Endodermal cell (in vitro differentiated cells): ENCODE results near the gene GPR75. TPM values are rescaled to one million over a fixed set of nuclear protein-coding genes. Genes with fewer than 3 reads are reported as not detected.

ENCODE experiments used
- DNase-seq: peaks from one replicate; pipeline ENCODE4 v3.0.0-alpha.2; 2017
- H3K27ac ChIP-seq: 2 replicates; pipeline ENCODE4 v1.5.1; 2013; ENCODE audit warnings: mild to moderate bottlenecking, low read depth, low read length, moderate library complexity
- H3K27me3 ChIP-seq: 2 replicates; pipeline ENCODE4 v1.6.1; 2013; ENCODE audit warnings: mild to moderate bottlenecking, low read length, moderate library complexity; ENCODE audit not compliant: insufficient read depth, control insufficient read depth, poor library complexity, severe bottlenecking
- H3K36me3 ChIP-seq: 2 replicates; pipeline ENCODE4 v1.7.0; 2013; ENCODE audit warnings: mild to moderate bottlenecking, low read length, moderate library complexity; ENCODE audit not compliant: control insufficient read depth, insufficient read depth
- H3K4me1 ChIP-seq: one replicate; pipeline ENCODE4 v1.7.0; 2013; ENCODE audit warnings: low read length; ENCODE audit not compliant: control insufficient read depth, insufficient read depth
- H3K4me3 ChIP-seq: 2 replicates; pipeline ENCODE4 v1.5.1; 2013; ENCODE audit warnings: mild to moderate bottlenecking, low read length, moderate library complexity
- H3K9ac ChIP-seq: 2 replicates; pipeline ENCODE4 v1.6.1; 2013; ENCODE audit warnings: mild to moderate bottlenecking, low read length, moderate library complexity; ENCODE audit not compliant: poor library complexity, severe bottlenecking; ENCODE audit errors: extremely low read depth
- H3K9me3 ChIP-seq: 2 replicates; pipeline ENCODE4 v1.6.1; 2013; ENCODE audit warnings: mild to moderate bottlenecking, low read length, moderate library complexity; ENCODE audit not compliant: control insufficient read depth
- H3K27ac Mint-ChIP-seq: 2 replicates; pipeline ENCODE4 v1.8.0; 2020; ENCODE audit warnings: mixed read lengths
- H3K27me3 Mint-ChIP-seq: 2 replicates; pipeline ENCODE4 v1.8.0; 2021; ENCODE audit warnings: mild to moderate bottlenecking, mixed read lengths; ENCODE audit not compliant: insufficient read depth
- H3K36me3 Mint-ChIP-seq: 2 replicates; pipeline ENCODE4 v1.8.0; 2020; ENCODE audit warnings: low read depth, mixed read lengths
- H3K4me1 Mint-ChIP-seq: 2 replicates; pipeline ENCODE4 v1.8.0; 2020; ENCODE audit warnings: mixed read lengths
- H3K4me3 Mint-ChIP-seq: 2 replicates; pipeline ENCODE4 v1.8.0; 2020; ENCODE audit warnings: mild to moderate bottlenecking, moderate library complexity, mixed read lengths
- H3K9me3 Mint-ChIP-seq: 2 replicates; pipeline ENCODE4 v1.8.0; 2020; ENCODE audit warnings: mild to moderate bottlenecking, mixed read lengths
- WGBS, 2 experiments: methylation state at CpG; one replicate each; pipeline versions ENCODE4 v1.1.5 to v1.1.7; 2013; ENCODE audit warnings: missing lambda C conversion rate in 2 of 2, mixed read lengths in 1 of 2; ENCODE audit not compliant: insufficient coverage in 1 of 2, insufficient read length in 1 of 2; 5-methylcytosine and 5-hydroxymethylcytosine counted together
- total RNA-seq, 2 donors: library from RNA; stranded (reverse); fragmentation: NEBNext Ultra II Directional in 1 of 2; extraction: Animal tissue kit (Norgen Biotek cat#: 25700) in 1 of 2; gene quantifications; 2 replicates in 1 of 2; 3 replicates in 1 of 2; pipeline ENCODE4 v1.2.1, GENCODE V29; 2021
- TF ChIP-seq, protein P1 (sequence below): fragments of 200-600 bp; sonication (generic); conservative IDR thresholded peaks from 2 replicates; pipeline ENCODE4 v1.5.0; 2021; ENCODE audit warnings: antibody characterized with exemption, mild to moderate bottlenecking

GPR75 gene
- total RNA-seq, 2 donors from 2014 or later = 3.6 to 6.7 TPM

DNA sequence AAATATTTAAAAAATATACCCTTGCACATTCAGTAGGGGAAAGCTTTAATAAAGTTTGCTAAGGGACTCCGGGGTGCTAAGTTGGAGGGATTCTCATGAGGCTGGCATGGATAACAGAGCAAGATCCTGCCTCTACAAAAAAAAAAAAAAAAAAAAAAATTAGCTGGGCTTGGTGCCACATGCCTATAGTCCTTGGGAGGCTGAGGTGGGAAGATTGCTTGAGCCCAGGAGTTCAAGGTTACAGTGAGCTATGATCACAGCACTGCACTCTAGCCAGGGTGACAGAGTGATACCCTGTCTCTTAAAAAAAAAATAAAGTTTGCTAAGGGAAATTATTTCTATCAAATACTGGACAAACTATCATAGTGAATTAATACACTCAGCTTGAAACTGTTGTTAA lies 17.3 kb upstream of the GPR75 start:
- Histone ChIP-seq H3K27me3 (no peaks in the 10 kb centered on the region), H3K27ac (no peak overlapping the region), H3K36me3 (peaks cover 91% of the 10 kb centered on the region), H3K4me3 (no peak overlapping the region), H3K9me3 (peaks cover 16% of the 10 kb centered on the region), H3K4me1 (no peaks in the 10 kb centered on the region), H3K9ac (no peak overlapping the region)
- no peak for DNase-seq
- Mint-ChIP-seq H3K4me3 (no peak overlapping the region), H3K27me3 (no peaks in the 10 kb centered on the region), H3K36me3 (peaks cover 75% of the 10 kb centered on the region), H3K4me1 (no peaks in the 10 kb centered on the region), H3K9me3 (peaks cover 11% of the 10 kb centered on the region), H3K27ac (no peak overlapping the region)
- WGBS, 2 experiments = 31% methylated on average over 1 of the region's 1 CpG; no CpG with 5 or more reads in 1 of the 2 experiments
- TF ChIP-seq, protein P1, sequence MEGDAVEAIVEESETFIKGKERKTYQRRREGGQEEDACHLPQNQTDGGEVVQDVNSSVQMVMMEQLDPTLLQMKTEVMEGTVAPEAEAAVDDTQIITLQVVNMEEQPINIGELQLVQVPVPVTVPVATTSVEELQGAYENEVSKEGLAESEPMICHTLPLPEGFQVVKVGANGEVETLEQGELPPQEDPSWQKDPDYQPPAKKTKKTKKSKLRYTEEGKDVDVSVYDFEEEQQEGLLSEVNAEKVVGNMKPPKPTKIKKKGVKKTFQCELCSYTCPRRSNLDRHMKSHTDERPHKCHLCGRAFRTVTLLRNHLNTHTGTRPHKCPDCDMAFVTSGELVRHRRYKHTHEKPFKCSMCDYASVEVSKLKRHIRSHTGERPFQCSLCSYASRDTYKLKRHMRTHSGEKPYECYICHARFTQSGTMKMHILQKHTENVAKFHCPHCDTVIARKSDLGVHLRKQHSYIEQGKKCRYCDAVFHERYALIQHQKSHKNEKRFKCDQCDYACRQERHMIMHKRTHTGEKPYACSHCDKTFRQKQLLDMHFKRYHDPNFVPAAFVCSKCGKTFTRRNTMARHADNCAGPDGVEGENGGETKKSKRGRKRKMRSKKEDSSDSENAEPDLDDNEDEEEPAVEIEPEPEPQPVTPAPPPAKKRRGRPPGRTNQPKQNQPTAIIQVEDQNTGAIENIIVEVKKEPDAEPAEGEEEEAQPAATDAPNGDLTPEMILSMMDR = no peak

DNA sequence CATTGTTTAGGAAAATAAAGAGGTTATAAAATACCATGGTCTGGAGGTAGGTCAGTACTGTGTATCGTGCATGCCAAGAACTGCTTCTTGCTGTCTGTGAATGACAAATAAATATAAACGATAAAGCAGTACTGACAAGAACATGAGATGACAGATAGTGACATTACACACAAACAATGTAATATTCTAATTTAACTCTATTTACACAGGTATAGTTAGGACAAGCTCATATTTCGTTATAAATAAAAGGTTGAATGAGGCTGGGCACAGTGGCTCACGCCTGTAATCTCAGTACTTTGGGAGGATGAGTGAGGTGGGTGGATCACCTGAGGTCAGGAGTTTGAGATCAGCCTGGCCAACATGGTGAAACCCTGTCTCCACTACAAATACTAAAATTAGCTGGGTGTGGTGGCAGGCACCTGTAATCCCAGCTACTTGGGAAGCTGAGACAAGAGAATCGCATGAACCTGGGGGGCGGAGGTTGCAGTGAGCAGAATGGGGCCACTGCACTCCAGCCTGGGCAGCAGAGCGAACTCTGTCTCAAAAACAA lies 14.7 kb upstream of the GPR75 start:
- TF ChIP-seq, protein P1 = no peak
- H3K36me3 Mint-ChIP-seq = peaks cover 54% of the 10 kb centered on the region
- H3K27me3 Mint-ChIP-seq = no peaks in the 10 kb centered on the region

DNA sequence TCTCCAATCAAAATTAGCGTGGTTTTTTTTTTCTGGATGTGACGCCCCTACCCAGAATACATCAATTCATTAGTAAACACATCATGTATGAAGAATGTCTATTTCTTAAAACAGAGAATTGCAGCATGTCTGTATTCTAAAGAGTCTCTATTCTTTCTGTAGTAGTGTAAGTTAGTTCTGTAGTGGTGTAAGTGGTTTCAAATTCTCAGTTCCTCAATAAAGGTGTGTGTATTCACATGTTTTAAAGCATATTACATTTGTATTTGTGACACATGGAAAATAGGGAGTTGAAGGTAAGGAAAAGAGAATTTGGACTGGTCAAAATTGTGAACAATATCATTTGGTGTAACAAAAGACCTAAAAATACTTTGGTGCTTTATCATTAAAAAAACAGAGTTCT lies 8.0 kb upstream of the GPR75 start:
- H3K9ac ChIP-seq = no peak overlapping the region
- Mint-ChIP-seq H3K4me3 (no peak overlapping the region), H3K4me1 (no peaks in the 10 kb centered on the region), H3K27me3 (no peaks in the 10 kb centered on the region), H3K36me3 (peaks cover 44% of the 10 kb centered on the region), H3K27ac (no peak overlapping the region), H3K9me3 (no peaks in the 10 kb centered on the region)
- TF ChIP-seq, protein P1 = no peak
- no peak for DNase-seq
- peaks cover 88% of the 10 kb centered on the region for H3K36me3 ChIP-seq
- no peak overlapping the region for H3K4me3 ChIP-seq
- 94% methylated on average over 2 of the region's 2 CpGs; no CpG with 5 or more reads in 1 of the 2 experiments for WGBS, 2 experiments
- H3K27ac ChIP-seq = no peak overlapping the region
- H3K27me3 ChIP-seq = no peaks in the 10 kb centered on the region
- no peaks in the 10 kb centered on the region for H3K4me1 ChIP-seq
- no peaks in the 10 kb centered on the region for H3K9me3 ChIP-seq

More for the DNA sequence above, 14.7 kb upstream of the GPR75 start:
- Mint-ChIP-seq H3K4me1 (no peaks in the 10 kb centered on the region), H3K4me3 (no peak overlapping the region), H3K9me3 (peaks cover 10% of the 10 kb centered on the region), H3K27ac (no peak overlapping the region)
- H3K4me1 ChIP-seq = no peaks in the 10 kb centered on the region
- DNase-seq = no peak
- no peak overlapping the region for H3K27ac ChIP-seq
- peaks cover 87% of the 10 kb centered on the region for H3K36me3 ChIP-seq
- WGBS, 2 experiments = 92 to 100% methylated on average over 2 to 7 of the region's 7 CpGs
- no peak overlapping the region for H3K9ac ChIP-seq
- H3K9me3 ChIP-seq = peaks cover 2% of the 10 kb centered on the region
- no peak overlapping the region for H3K4me3 ChIP-seq
- H3K27me3 ChIP-seq = no peaks in the 10 kb centered on the region
